ENCODE data around the gene CDC42. TPM values are rescaled to one million over a fixed set of nuclear protein-coding genes. Genes with fewer than 3 reads are reported as not detected.
A peak's percentile ranks its signal among the peaks of the same experiment; 100 is the strongest.

The CDC42 gene
- polyA plus RNA-seq, 3 donors from 2014 or later = 220 to 600 (median 473) TPM

- no peak overlapping the region for H3K4me3 Mint-ChIP-seq
- peaks cover 26 to 35% of the 10 kb centered on the region in 2 donors for H3K4me1 Mint-ChIP-seq
- peak overlapping the region in 3 of 6 donors; percentile 3 to 7 (median 6) for H3K27ac Mint-ChIP-seq
- no peak for DNase-seq
- H3K9me3 Mint-ChIP-seq = peaks cover 0 to 2% (median 0%) of the 10 kb centered on the region in 6 donors
- peaks cover 0 to 7% (median 0%) of the 10 kb centered on the region in 3 donors for H3K27me3 Mint-ChIP-seq (ENCODE audit: low read depth in 3 of 3)
- peaks cover 3 to 4% (median 4%) of the 10 kb centered on the region in 3 donors for H3K36me3 Mint-ChIP-seq
Measured at GRCh38 chr1:22044690-22045420, 7.7 kb upstream of the CDC42 start.

DNA sequence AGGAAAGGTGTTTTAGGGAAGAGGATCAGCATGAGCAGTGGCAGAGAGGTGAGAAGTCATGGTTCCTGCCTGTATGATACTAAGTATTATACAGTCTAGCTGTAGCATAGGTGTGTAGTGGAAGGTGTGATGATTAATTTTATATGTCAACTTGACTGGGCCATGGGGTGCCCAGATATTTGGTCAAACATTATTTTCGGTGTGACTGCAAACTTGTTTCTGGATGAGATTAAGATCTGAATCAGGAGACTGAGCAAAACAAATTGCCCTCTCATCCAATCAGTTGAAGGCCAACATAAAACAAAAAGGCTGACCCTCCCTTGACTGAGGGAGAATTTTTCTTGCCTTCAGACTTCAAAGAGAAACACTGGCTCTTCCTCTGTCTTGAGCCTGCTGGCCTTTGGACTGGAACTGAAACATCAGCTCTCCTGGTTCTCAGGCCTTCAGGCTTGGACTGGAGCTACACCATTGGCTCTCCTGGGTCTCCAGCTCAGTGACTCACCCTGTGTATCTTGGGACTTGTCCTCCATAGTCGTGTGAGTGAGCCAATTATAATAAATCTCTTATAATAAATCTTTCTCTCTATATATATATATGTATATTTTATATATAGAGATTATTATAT is 6.8 kb upstream of the CDC42 start:
- peaks cover 0 to 8% (median 0%) of the 10 kb centered on the region in 3 donors for H3K27me3 Mint-ChIP-seq (ENCODE audit: low read depth in 3 of 3)
- no peak overlapping the region for H3K4me3 Mint-ChIP-seq
- no peak for DNase-seq
- peaks cover 3 to 4% (median 4%) of the 10 kb centered on the region in 3 donors for H3K36me3 Mint-ChIP-seq
- peaks cover 0 to 2% (median 0%) of the 10 kb centered on the region in 6 donors for H3K9me3 Mint-ChIP-seq
- peak overlapping the region in 1 of 6 donors; percentile 3 for H3K27ac Mint-ChIP-seq
- peaks cover 19 to 27% of the 10 kb centered on the region in 2 donors for H3K4me1 Mint-ChIP-seq

DNA sequence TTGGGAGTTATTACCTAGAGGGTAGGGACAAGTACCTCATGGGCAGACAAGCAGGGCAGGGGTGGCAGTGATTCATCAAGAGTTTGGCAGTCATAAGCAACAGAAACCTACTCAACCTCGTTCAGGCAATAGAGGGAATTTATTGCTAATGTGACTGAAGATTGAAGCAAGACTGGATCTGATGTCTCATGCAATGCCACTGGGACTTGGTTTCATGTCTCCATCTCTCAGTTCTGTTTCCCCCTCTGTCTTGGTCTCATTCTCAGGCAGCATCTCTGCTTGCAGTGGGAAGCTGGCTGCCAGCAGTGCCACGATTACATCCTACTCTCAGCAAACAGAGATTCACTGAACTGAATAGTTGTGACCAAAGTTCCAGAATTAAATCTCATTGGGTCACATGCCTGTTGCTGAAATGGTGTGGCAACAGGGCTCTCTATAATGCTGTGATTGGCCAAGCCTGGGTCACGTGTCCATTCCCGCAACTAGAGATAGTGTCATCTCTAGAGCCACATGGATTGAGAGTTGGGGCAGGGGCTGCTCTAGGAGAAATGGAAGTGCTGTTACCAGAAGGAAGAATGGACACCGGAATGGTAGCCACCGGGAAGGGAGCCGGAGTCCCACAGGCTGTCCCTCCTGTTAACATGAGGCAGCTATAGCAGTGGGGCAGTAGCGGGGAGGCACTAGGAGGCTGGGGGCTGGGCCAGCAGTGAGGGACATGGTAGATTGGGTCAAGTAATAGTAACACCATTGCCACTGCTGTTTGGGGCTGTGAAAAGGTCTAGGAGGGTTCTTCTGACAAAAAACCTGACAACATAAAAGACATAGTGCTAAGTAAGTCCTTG is 3.9 kb upstream of the CDC42 start:
- Mint-ChIP-seq H3K27me3 (ENCODE audit: low read depth in 3 of 3) (peaks cover 7 to 13% (median 12%) of the 10 kb centered on the region in 3 donors), H3K36me3 (peaks cover 3 to 4% (median 4%) of the 10 kb centered on the region in 3 donors), H3K9me3 (peaks cover 0 to 2% (median 0%) of the 10 kb centered on the region in 6 donors), H3K27ac (peak overlapping the region in 2 of 6 donors; percentile 22 to 42), H3K4me1 (peaks cover 11 to 25% of the 10 kb centered on the region in 2 donors), H3K4me3 (peak overlapping the region in 1 of 5 donors; percentile 6)
- DNase-seq = no peak

DNA sequence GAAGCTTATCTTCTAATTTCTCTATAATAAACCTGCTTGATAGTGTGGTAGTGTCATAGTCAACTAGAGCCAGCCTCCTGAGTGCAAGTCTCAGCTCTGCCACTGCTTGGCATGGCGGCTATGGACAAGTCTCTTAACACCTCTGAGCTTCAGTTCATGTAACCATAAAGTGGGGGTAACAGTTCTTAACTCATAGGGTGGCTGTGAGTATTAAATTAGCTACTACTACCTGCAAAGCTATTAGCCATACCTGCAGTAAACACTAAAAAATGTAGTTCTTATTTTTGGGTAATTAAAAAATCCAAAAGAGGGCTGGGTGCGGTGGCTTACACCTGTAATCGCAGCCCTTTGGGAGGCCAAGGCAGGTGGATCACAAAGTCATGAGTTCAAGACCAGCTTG is 2.2 kb upstream of the CDC42 start:
- peaks cover 28 to 38% of the 10 kb centered on the region in 2 donors for H3K4me1 Mint-ChIP-seq

DNA sequence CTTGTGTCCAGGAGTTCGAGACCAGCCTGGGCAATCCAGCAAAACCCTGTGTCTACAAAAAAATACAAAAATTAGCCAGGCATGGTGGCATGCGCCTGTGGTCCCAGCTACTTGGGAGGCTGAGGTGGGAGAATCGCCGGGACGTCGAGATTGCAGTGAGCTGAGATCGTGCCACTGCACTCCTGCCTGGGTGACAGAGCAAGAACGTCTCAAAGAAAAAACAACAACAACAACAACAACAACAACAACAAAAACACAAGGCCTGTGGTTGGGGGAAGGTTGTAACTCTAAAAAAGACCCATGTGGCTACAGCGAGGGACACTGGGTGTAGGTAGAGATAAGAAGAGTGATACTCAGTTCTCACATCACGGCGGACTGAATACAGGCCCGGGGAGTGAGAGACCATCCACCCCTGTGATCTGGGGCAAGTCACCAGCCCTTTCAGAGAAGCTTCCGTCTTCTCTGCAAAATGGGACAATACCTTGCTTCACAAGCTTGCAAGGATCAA is 848 bp upstream of the CDC42 start:
- Mint-ChIP-seq H3K36me3 (peaks cover 7 to 14% (median 9%) of the 10 kb centered on the region in 3 donors), H3K9me3 (peaks cover 0 to 2% (median 0%) of the 10 kb centered on the region in 6 donors), H3K27me3 (ENCODE audit: low read depth in 3 of 3) (peaks cover 16 to 37% (median 21%) of the 10 kb centered on the region in 3 donors), H3K27ac (peak overlapping the region; percentile 89 to 97 (median 93)), H3K4me1 (peaks cover 41 to 50% of the 10 kb centered on the region in 2 donors), H3K4me3 (peak overlapping the region; percentile 86 to 92 (median 88))
- no peak for DNase-seq

More for the DNA sequence above, 2.2 kb upstream of the CDC42 start:
- Mint-ChIP-seq H3K4me3 (no peak overlapping the region), H3K27me3 (ENCODE audit: low read depth in 3 of 3) (peaks cover 16 to 27% (median 21%) of the 10 kb centered on the region in 3 donors), H3K9me3 (peaks cover 0 to 2% (median 0%) of the 10 kb centered on the region in 6 donors), H3K27ac (peak overlapping the region in 1 of 6 donors; percentile 61), H3K36me3 (peaks cover 1 to 5% (median 4%) of the 10 kb centered on the region in 3 donors)
- no peak for DNase-seq

- H3K9me3 Mint-ChIP-seq = peaks cover 0 to 2% (median 0%) of the 10 kb centered on the region in 6 donors
- H3K27me3 Mint-ChIP-seq (ENCODE audit: low read depth in 3 of 3) = peaks cover 18 to 37% (median 21%) of the 10 kb centered on the region in 3 donors
- peaks cover 7 to 17% (median 9%) of the 10 kb centered on the region in 3 donors for H3K36me3 Mint-ChIP-seq
- peak overlapping the region; percentile 98 to 100 (median 99) for H3K4me3 Mint-ChIP-seq
- H3K4me1 Mint-ChIP-seq = peaks cover 57 to 65% of the 10 kb centered on the region in 2 donors
- H3K27ac Mint-ChIP-seq = peak overlapping the region; percentile 97 to 100 (median 100)
- DNase-seq = peak; percentile 70 to 74 (median 74)
Measured at GRCh38 chr1:22053017-22053860, 730 bp downstream of the CDC42 start.

- peaks cover 62 to 66% of the 10 kb centered on the region in 2 donors for H3K4me1 Mint-ChIP-seq
- H3K36me3 Mint-ChIP-seq = peaks cover 7 to 17% (median 9%) of the 10 kb centered on the region in 3 donors
- H3K27ac Mint-ChIP-seq = peak overlapping the region; percentile 97 to 100 (median 100)
- H3K27me3 Mint-ChIP-seq (ENCODE audit: low read depth in 3 of 3) = peaks cover 18 to 37% (median 21%) of the 10 kb centered on the region in 3 donors
- peak overlapping the region; percentile 98 to 100 (median 99) for H3K4me3 Mint-ChIP-seq
- no peak for DNase-seq
- peaks cover 0 to 1% (median 0%) of the 10 kb centered on the region in 6 donors for H3K9me3 Mint-ChIP-seq
Measured at GRCh38 chr1:22053861-22054770, 1.6 kb downstream of the CDC42 start.

GRCh38 chr1:22055463-22055862 is 3.0 kb downstream of the CDC42 start:
- Mint-ChIP-seq H3K4me1 (peaks cover 76 to 78% of the 10 kb centered on the region in 2 donors), H3K36me3 (peaks cover 7 to 17% (median 9%) of the 10 kb centered on the region in 3 donors), H3K27me3 (ENCODE audit: low read depth in 3 of 3) (peaks cover 18 to 39% (median 19%) of the 10 kb centered on the region in 3 donors), H3K27ac (peak overlapping the region; percentile 70 to 93 (median 88)), H3K4me3 (peak overlapping the region; percentile 55 to 77 (median 76)), H3K9me3 (peaks cover 0 to 1% (median 0%) of the 10 kb centered on the region in 6 donors)
- no peak for DNase-seq

DNA sequence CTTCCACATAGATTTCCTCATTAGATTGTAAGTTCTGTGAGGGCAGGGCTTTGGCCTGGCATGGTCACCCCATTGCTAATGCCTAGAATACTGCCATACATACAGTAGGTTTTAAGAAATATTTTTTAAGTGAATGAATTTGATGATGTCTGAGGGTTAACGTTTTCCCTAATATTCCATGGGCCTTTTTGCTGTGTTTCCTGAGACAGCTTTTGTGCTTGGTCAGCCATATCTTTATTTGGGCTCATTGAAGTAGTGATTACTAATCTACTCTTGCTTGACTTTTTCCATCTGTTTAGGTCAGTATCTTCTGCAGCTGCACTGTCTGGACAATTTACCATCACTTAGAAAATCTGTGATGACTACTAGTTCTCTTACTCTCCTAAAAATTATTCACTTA is 3.5 kb downstream of the CDC42 start:
- Mint-ChIP-seq H3K27ac (peak overlapping the region; percentile 70 to 89 (median 78)), H3K4me1 (peaks cover 81 to 84% of the 10 kb centered on the region in 2 donors), H3K36me3 (peaks cover 7 to 17% (median 9%) of the 10 kb centered on the region in 3 donors), H3K9me3 (peaks cover 0 to 1% (median 0%) of the 10 kb centered on the region in 6 donors), H3K27me3 (ENCODE audit: low read depth in 3 of 3) (peaks cover 18 to 39% (median 19%) of the 10 kb centered on the region in 3 donors), H3K4me3 (peak overlapping the region; percentile 55 to 77 (median 76))
- no peak for DNase-seq

- DNase-seq = no peak
- Mint-ChIP-seq H3K4me1 (peaks cover 81 to 84% of the 10 kb centered on the region in 2 donors), H3K4me3 (peak overlapping the region; percentile 62 to 77 (median 75)), H3K27me3 (ENCODE audit: low read depth in 3 of 3) (peaks cover 18 to 38% (median 19%) of the 10 kb centered on the region in 3 donors), H3K9me3 (peaks cover 0 to 1% (median 0%) of the 10 kb centered on the region in 6 donors), H3K27ac (peak overlapping the region; percentile 51 to 89 (median 76)), H3K36me3 (peaks cover 7 to 17% (median 9%) of the 10 kb centered on the region in 3 donors)
Measured at GRCh38 chr1:22056936-22057335, 4.4 kb downstream of the CDC42 start.

DNA sequence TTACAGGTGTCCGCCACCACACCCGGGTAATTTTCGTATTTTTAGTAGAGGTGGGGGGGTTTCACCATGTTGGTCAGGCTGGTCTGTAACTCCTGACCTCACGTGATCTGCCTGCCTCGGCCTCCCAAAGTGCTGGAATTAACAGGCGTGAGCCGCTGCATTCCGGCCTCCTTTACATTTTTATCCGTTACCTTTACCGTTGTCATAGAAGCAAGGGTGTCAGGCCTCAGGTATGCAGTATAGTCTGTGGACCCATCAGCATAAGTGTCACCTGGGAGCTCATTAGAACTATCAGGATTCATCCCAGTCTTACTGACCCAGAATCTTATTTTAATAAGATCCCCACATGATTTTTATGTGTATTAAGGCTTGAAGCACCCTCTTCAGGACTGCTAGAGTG is 5.4 kb downstream of the CDC42 start:
- Mint-ChIP-seq H3K4me3 (peak overlapping the region; percentile 5 to 76 (median 30)), H3K9me3 (peaks cover 0 to 1% (median 0%) of the 10 kb centered on the region in 6 donors), H3K4me1 (peaks cover 87 to 91% of the 10 kb centered on the region in 2 donors), H3K27ac (peak overlapping the region; percentile 24 to 87 (median 68)), H3K27me3 (ENCODE audit: low read depth in 3 of 3) (peaks cover 15 to 31% (median 15%) of the 10 kb centered on the region in 3 donors), H3K36me3 (peaks cover 7 to 17% (median 9%) of the 10 kb centered on the region in 3 donors)
- DNase-seq = no peak
